HEK293T (cell line): ENCODE data around the gene DHRS3.

Experiments used
- CTCF ChIA-PET: fragments of 350-600 bp; formaldehyde crosslinking; extraction: SDS; loops from one replicate; lab custom pipeline; 2021; ENCODE audit warnings: antibody characterized with exemption, inconsistent platforms; lab: Yijun Ruan, JAX
- POLR2A ChIA-PET: fragments of 350-600 bp; formaldehyde crosslinking; extraction: SDS; loops from one replicate; lab custom pipeline; 2020; ENCODE audit warnings: antibody characterized with exemption, inconsistent platforms; lab: Yijun Ruan, JAX
- DNase-seq: peaks from one replicate; pipeline ENCODE4 v3.0.0; 2012; ENCODE audit warnings: mixed read lengths; ENCODE audit errors: extremely low spot score
- ARNT ChIP-seq: fragments of 450-650 bp; IDR thresholded peaks from 2 replicates; pipeline ENCODE4 v1.6.1; 2017; ENCODE audit warnings: mild to moderate bottlenecking
- BHLHE40 ChIP-seq: fragments of 450-650 bp; IDR thresholded peaks from 2 replicates; pipeline ENCODE4 v1.6.1; 2016; ENCODE audit warnings: mild to moderate bottlenecking, moderate library complexity, borderline replicate concordance
- CTBP1 ChIP-seq: fragments of 450-650 bp; IDR thresholded peaks from 2 replicates; pipeline ENCODE4 v1.6.1; 2016; ENCODE audit warnings: borderline replicate concordance
- ELF4 ChIP-seq: fragments of 450-650 bp; IDR thresholded peaks from 2 replicates; pipeline ENCODE4 v1.6.1; 2017; ENCODE audit warnings: antibody characterized with exemption
- FOXA1 ChIP-seq: fragments of 450-650 bp; IDR thresholded peaks from 2 replicates; pipeline ENCODE4 v1.6.1; 2016; ENCODE audit warnings: mild to moderate bottlenecking
- FOXK2 ChIP-seq: fragments of 450-650 bp; IDR thresholded peaks from 2 replicates; pipeline ENCODE4 v1.6.1; 2016; ENCODE audit warnings: mild to moderate bottlenecking
- FOXM1 ChIP-seq: fragments of 450-650 bp; IDR thresholded peaks from 2 replicates; pipeline ENCODE4 v1.6.1; 2017; ENCODE audit warnings: mild to moderate bottlenecking, borderline replicate concordance
- HDGF ChIP-seq: fragments of 450-650 bp; IDR thresholded peaks from 2 replicates; pipeline ENCODE4 v1.6.1; 2017; ENCODE audit warnings: antibody characterized with exemption, borderline replicate concordance
- L3MBTL2 ChIP-seq: fragments of 450-650 bp; conservative IDR thresholded peaks from 2 replicates; pipeline ENCODE4 v1.6.1; 2016; ENCODE audit warnings: mild to moderate bottlenecking
- LEF1 ChIP-seq: fragments of 450-650 bp; IDR thresholded peaks from 2 replicates; pipeline ENCODE4 v1.6.1; 2017; ENCODE audit warnings: mild to moderate bottlenecking, borderline replicate concordance
- NFRKB ChIP-seq: fragments of 450-650 bp; IDR thresholded peaks from 2 replicates; pipeline ENCODE4 v1.6.1; 2016; ENCODE audit warnings: mild to moderate bottlenecking, moderate library complexity
- SP1 ChIP-seq: fragments of 450-650 bp; IDR thresholded peaks from 2 replicates; pipeline ENCODE4 v1.6.1; 2017
- SUZ12 ChIP-seq: fragments of 450-650 bp; IDR thresholded peaks from 2 replicates; pipeline ENCODE4 v1.6.1; 2016; ENCODE audit warnings: mild to moderate bottlenecking
- TARDBP ChIP-seq: fragments of 450-650 bp; IDR thresholded peaks from 2 replicates; pipeline ENCODE4 v1.6.1; 2016
- ZNF384 ChIP-seq: fragments of 450-650 bp; IDR thresholded peaks from 2 replicates; pipeline ENCODE4 v1.6.1; 2016
- TF ChIP-seq, protein P1 (sequence below): fragments of 450-650 bp; IDR thresholded peaks from 2 replicates; pipeline ENCODE4 v1.6.1; 2016

The DHRS3 gene

DNA sequence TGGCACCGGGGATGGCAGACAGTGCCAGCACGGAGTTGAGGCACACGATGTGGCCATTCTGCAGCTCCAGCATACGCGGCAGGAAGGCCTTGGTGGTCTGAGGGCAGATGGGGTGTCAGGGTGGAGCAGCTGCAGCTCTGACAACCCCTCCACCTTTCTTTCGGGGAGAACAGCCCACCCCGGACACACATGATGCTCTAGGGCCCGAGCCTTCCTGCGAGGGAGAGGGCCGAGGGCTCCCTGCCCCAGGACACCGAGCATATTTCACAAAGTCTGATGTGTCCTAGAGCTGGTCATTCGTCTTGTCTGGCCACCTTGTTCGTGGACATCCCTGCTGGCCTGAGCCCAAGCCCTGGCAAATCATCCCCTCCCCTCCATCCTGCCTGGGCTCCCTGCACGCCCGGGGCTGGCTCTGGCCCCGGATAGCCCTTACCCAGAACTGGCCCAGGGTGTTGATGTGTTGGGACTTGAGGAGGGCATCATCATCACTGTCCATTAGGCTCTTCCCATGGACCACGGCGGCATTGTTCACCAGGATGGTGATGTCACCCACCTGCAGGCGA, 39.1 kb downstream of the DHRS3 start:
- no peak for DNase-seq
- no peak for TF ChIP-seq L3MBTL2
- TF ChIP-seq ARNT = no peak
- no peak for TF ChIP-seq SP1
- no peak for TF ChIP-seq ELF4
- no peak for TF ChIP-seq LEF1
- TF ChIP-seq, protein P1, sequence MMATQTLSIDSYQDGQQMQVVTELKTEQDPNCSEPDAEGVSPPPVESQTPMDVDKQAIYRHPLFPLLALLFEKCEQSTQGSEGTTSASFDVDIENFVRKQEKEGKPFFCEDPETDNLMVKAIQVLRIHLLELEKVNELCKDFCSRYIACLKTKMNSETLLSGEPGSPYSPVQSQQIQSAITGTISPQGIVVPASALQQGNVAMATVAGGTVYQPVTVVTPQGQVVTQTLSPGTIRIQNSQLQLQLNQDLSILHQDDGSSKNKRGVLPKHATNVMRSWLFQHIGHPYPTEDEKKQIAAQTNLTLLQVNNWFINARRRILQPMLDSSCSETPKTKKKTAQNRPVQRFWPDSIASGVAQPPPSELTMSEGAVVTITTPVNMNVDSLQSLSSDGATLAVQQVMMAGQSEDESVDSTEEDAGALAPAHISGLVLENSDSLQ = no peak
- no peak for TF ChIP-seq HDGF
- no peak for TF ChIP-seq FOXK2
- TF ChIP-seq SUZ12 = no peak
- TF ChIP-seq BHLHE40 = no peak
- TF ChIP-seq FOXA1 = no peak
- TF ChIP-seq ZNF384 = no peak
- no peak for TF ChIP-seq TARDBP
- no peak for TF ChIP-seq FOXM1
- no peak for TF ChIP-seq CTBP1
- no peak for TF ChIP-seq NFRKB
- CTCF ChIA-PET = no interaction called here
- POLR2A ChIA-PET = no interaction called here

DNA sequence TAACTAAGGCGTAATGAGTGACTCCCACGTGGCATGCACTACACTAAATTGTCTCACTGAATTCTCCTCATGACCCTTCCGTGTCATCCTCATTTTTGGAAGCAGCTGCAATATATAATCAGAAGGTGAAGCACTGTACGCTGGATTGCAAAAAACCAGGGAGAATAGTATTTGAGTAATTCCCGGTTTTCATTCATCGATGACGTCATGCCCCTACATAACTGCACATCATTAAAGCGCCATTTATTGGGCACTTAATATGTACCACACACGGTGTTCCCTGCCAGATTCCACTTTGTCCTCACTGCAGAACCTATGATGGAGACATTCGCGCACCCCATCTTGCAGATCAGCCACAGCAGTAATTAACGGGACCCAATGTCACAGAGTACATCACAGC, 41.0 kb downstream of the DHRS3 start:
- TF ChIP-seq SUZ12 (no peak), SP1 (no peak), FOXM1 (no peak), ZNF384 (no peak)
- ChIA-PET CTCF (no interaction called here), POLR2A (no interaction called here)
- no peak for DNase-seq

DNA sequence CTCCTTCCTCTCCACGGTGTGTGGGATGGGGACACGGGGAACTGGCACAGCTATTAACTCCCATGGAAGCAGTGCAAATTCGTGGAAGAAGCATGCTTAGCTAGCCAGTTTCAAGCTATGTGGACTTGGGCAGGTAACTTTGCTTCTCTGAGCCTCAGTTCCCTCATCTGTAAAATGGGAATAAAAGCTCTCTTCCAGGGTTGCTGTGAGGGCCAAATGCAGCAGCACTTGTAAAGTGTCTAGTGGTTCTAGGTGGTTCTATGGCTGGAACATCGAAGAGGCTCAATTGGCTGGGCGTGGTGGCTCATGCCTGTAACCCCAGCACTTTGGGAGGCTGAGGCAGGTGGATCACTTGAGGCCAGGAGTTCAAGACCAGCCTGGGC, 43.3 kb downstream of the DHRS3 start:
- DNase-seq = no peak
- CTCF ChIA-PET = no interaction called here

DNA sequence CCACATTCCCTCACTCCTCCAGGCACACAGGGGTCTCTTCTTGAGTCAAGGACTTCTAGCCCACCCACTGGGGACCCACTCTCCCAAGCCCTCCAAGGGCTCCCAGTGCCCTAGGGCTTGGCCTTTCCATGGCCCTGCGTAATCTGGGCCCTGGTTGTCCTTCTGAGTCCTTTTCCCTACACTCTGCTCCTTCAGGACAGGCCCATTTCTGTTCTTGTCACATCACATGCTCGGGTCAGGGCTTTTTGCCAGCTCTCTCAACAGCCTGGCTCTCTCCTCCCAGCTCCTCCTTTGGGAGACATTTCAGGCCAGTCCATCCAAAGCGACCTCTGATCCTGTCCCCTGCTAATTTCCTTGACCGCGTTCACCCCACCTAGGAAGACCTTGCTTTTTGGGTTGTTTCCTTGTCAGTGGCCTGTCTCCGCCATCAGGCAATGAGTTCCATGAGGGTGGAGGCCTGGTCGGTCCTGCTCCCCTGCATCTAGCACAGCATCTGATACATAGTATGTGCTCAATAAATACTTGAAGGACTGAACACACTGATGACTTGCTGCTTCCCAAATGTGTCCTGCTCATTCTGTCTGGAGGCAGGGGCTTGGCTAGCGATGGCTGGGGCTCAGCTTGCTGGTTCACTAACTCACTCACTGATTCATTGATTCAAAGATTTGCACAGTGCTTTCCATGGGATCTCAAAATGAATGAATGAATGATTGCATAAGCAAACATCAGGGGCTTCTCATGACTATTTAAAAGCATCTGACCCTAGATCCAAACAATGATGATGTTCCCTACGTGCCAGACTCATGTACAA, 44.8 kb downstream of the DHRS3 start:
- TF ChIP-seq NFRKB (no peak), LEF1 (no peak), FOXM1 (no peak), TARDBP (no peak), FOXA1 (no peak)
- TF ChIP-seq, protein P1 = no peak
- DNase-seq = no peak
- POLR2A ChIA-PET = no interaction called here
- CTCF ChIA-PET = no interaction called here

More for the DNA sequence above, 43.3 kb downstream of the DHRS3 start:
- POLR2A ChIA-PET = no interaction called here
- TF ChIP-seq ARNT (no peak), FOXK2 (no peak), TARDBP (no peak), SUZ12 (no peak), FOXM1 (no peak), LEF1 (no peak), ZNF384 (no peak), HDGF (no peak), NFRKB (no peak)
- TF ChIP-seq, protein P1 = no peak

DNA sequence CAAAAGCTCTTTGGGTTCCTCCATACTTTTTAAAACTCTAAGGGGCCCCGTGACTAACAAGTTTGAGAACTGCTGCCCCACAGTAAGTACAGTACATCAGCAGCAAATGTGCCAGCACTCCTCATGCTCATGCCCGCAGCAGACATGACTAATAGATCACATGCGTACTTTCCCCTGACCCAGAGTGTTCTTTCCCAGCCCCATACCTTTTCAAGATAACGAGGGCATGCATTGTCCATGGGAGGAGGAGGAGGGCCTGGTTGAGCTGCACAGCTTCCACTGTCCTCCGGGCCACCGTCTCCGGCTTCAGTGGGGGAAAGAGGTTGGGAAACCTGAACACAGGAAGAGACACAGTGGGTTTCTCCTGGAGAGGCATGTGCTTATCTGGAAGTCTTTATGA, 45.5 kb downstream of the DHRS3 start:
- CTCF ChIA-PET = no interaction called here
- POLR2A ChIA-PET = no interaction called here

DNA sequence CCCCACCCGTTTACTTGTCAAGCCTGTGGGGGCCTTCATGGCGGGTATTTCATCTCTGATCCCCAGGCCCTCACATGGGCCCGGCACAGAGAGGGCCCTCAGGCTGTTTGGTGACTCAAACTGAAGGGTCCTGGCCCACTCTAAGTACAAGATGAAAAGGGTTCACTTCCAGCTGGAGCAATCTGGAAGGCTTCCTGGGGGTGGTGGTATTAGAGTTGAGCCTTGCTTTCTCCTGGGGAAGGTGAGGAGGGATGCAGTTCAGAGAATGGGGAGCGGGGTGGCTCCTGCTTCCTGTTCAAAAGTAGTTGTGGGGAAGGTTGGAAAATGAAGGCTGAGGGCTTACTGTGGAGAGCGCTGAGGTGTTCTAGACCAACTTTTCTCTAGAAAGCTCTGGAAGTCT, 47.7 kb downstream of the DHRS3 start:
- TF ChIP-seq FOXM1 (no peak), BHLHE40 (no peak), ELF4 (no peak), NFRKB (no peak), SP1 (no peak), FOXK2 (no peak), ARNT (no peak), CTBP1 (no peak), LEF1 (no peak), SUZ12 (no peak), HDGF (no peak), TARDBP (no peak), FOXA1 (no peak), L3MBTL2 (no peak), ZNF384 (no peak)
- TF ChIP-seq, protein P1 = no peak
- ChIA-PET POLR2A (no interaction called here), CTCF (no interaction called here)
- DNase-seq = no peak

More for the DNA sequence above, 45.5 kb downstream of the DHRS3 start:
- DNase-seq = no peak
- no peak for TF ChIP-seq SUZ12
- no peak for TF ChIP-seq TARDBP
- TF ChIP-seq SP1 = no peak
- TF ChIP-seq ARNT = no peak
- TF ChIP-seq BHLHE40 = no peak
- TF ChIP-seq FOXK2 = no peak
- TF ChIP-seq CTBP1 = no peak
- no peak for TF ChIP-seq ELF4
- no peak for TF ChIP-seq FOXM1
- no peak for TF ChIP-seq LEF1
